IgD-negative memory B cell (primary cell): ENCODE results near the gene CTSZ. TPM values are rescaled to one million over a fixed set of nuclear protein-coding genes. Genes with fewer than 3 reads are reported as not detected.
"Not testable (repeated sequence)": the region's sequence is repeated elsewhere in the genome, so short reads cannot be mapped to it uniquely, and the experiment has no call there.

ENCODE experiments used
- H3K27ac Mint-ChIP-seq, 3 donors: one replicate each; pipeline ENCODE4 v1.8.0; 2020 to 2022; ENCODE audit warnings: mild to moderate bottlenecking in 3 of 3, mixed read lengths in 3 of 3, moderate library complexity in 1 of 3
- H3K27me3 Mint-ChIP-seq: one replicate; pipeline ENCODE4 v1.8.0; 2021; ENCODE audit warnings: mixed read lengths
- H3K36me3 Mint-ChIP-seq: one replicate; pipeline ENCODE4 v1.8.0; 2020; ENCODE audit warnings: mild to moderate bottlenecking, mixed read lengths
- H3K4me1 Mint-ChIP-seq, 3 donors: one replicate each; pipeline ENCODE4 v1.8.0; 2020 to 2022; ENCODE audit warnings: mixed read lengths in 3 of 3, mild to moderate bottlenecking in 1 of 3
- H3K4me3 Mint-ChIP-seq, 4 donors: one replicate each; pipeline ENCODE4 v1.8.0; 2020 to 2022; ENCODE audit warnings: mild to moderate bottlenecking in 4 of 4, mixed read lengths in 4 of 4, moderate library complexity in 3 of 4
- H3K9me3 Mint-ChIP-seq, 3 donors: one replicate each; pipeline ENCODE4 v1.8.0; 2020 to 2021; ENCODE audit warnings: mixed read lengths in 3 of 3, mild to moderate bottlenecking in 1 of 3
- polyA plus RNA-seq: library from polyadenylated mRNA; unstranded; fragments of 300-500 nt; fragmentation: Illumina TruSeq; gene quantifications from one replicate; pipeline ENCODE4 v1.2.3, GENCODE V29; 2021

Gene CTSZ
- polyA plus RNA-seq, 1 donor from 2014 or later: 34.7 TPM

- peaks cover 4% of the 10 kb centered on the region for H3K36me3 Mint-ChIP-seq
- H3K27me3 Mint-ChIP-seq: no peaks in the 10 kb centered on the region
- peak overlapping the region in 2 of 3 donors; percentile 67 to 73 for H3K27ac Mint-ChIP-seq
- no peak overlapping the region for H3K4me3 Mint-ChIP-seq
- peaks cover 32 to 37% (median 34%) of the 10 kb centered on the region in 3 donors for H3K4me1 Mint-ChIP-seq
- H3K9me3 Mint-ChIP-seq: no peaks in the 10 kb centered on the region
Measured at GRCh38 chr20:59013031-59013951, 6.2 kb upstream of the CTSZ start.

GRCh38 chr20:59011874-59012157, 4.8 kb upstream of the CTSZ start:
- not testable (repeated sequence) for H3K36me3 Mint-ChIP-seq, H3K9me3 Mint-ChIP-seq, H3K27me3 Mint-ChIP-seq
- Mint-ChIP-seq H3K4me3 (peak overlapping the region in 1 of 4 donors; percentile 52), H3K27ac (peak overlapping the region in 1 of 3 donors; percentile 57), H3K4me1 (peaks cover 22 to 38% (median 25%) of the 10 kb centered on the region in 3 donors)

- no peaks in the 10 kb centered on the region for H3K27me3 Mint-ChIP-seq
Measured at GRCh38 chr20:59010995-59011873, 4.2 kb upstream of the CTSZ start.

GRCh38 chr20:59010321-59010994, 3.4 kb upstream of the CTSZ start:
- Mint-ChIP-seq H3K27me3 (no peaks in the 10 kb centered on the region), H3K4me3 (peak overlapping the region in 1 of 4 donors; percentile 76), H3K9me3 (no peaks in the 10 kb centered on the region), H3K27ac (peak overlapping the region in 1 of 3 donors; percentile 65), H3K4me1 (peaks cover 15 to 28% (median 15%) of the 10 kb centered on the region in 3 donors), H3K36me3 (peaks cover 4% of the 10 kb centered on the region)

More at GRCh38 chr20:59010995-59011873, 4.2 kb upstream of the CTSZ start:
- Mint-ChIP-seq H3K4me3 (peak overlapping the region in 1 of 4 donors; percentile 52), H3K4me1 (peaks cover 16 to 32% (median 20%) of the 10 kb centered on the region in 3 donors), H3K9me3 (no peaks in the 10 kb centered on the region), H3K36me3 (peaks cover 4% of the 10 kb centered on the region), H3K27ac (peak overlapping the region in 1 of 3 donors; percentile 57)

DNA sequence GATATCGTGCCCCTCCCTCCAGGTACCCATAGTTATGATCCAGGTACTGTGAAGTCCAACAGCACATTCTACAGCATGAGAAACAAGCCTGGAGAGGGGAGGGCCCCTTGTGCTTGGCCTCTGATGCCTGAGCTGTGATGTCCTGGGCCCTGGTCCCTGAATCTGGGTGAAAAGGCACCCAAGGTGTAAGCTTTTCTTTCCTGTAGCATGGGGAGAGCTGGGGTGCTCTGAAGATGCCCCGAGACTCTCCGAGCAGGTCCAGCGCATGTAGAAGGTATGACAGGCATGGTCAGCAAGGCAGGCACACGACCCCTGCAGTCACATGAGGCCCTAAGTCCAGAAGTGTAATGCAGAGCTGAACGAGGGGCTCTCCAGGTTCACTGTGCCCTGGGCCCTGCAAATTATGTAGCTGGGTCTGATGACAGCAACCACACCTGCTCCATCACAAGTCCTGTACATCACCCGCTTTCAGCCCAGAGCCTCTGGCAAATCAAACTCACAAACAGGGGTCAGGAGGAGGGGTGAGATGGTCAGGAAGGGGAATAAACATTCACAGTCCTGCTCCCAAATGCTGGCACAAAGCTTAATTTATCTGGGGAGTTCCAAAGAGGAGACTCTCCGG, 1.8 kb upstream of the CTSZ start:
- H3K27ac Mint-ChIP-seq: peak overlapping the region; percentile 86 to 96 (median 96)

GRCh38 chr20:59007665-59008511, 834 bp upstream of the CTSZ start:
- Mint-ChIP-seq H3K36me3 (peaks cover 11% of the 10 kb centered on the region), H3K4me3 (peak overlapping the region; percentile 95 to 100 (median 96)), H3K27ac (peak overlapping the region; percentile 86 to 96 (median 96)), H3K4me1 (peaks cover 23 to 42% (median 29%) of the 10 kb centered on the region in 3 donors), H3K9me3 (no peaks in the 10 kb centered on the region), H3K27me3 (no peaks in the 10 kb centered on the region)

More for the DNA sequence above, 1.8 kb upstream of the CTSZ start:
- H3K36me3 Mint-ChIP-seq: peaks cover 9% of the 10 kb centered on the region
- H3K4me3 Mint-ChIP-seq: peak overlapping the region in 3 of 4 donors; percentile 73 to 98 (median 73)
- no peaks in the 10 kb centered on the region for H3K9me3 Mint-ChIP-seq
- no peaks in the 10 kb centered on the region for H3K27me3 Mint-ChIP-seq
- H3K4me1 Mint-ChIP-seq: peaks cover 19 to 33% (median 25%) of the 10 kb centered on the region in 3 donors

DNA sequence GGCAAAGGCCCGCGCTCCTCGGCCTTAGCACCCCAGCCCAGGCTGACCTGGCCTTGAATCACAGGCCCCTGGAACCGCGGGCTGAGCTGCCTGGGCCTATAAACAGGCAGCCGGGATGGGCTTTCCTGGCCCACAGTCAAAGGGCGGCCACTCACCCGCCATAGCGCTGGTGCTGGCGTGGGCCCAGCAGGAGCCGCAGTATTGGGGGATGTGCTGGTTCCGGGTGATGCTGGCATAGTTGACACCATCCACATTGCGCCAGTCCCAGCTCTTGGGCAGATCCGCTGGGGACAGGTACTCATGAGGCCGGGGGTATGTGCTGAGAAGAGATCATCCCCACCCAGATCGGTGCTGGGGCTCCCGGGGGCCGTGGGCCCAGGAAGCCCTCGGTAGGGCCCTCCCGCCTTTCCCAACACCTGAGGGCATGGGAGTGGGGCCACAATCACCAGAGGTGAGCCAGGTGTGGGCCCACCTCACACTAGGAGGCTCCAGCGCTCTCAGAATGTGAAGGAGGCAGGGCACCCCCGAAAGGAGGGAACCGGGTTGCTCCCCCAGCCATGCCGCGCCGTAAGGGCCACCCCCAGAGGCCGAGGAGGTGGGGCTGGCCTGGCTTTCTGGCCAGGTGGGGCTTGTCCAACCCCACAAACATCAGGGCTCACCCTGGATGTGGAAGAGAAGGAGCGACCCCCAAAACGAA, 739 bp downstream of the CTSZ start:
- peaks cover 29 to 37% (median 31%) of the 10 kb centered on the region in 3 donors for H3K4me1 Mint-ChIP-seq
- no peaks in the 10 kb centered on the region for H3K27me3 Mint-ChIP-seq
- peak overlapping the region; percentile 89 to 97 (median 94) for H3K4me3 Mint-ChIP-seq
- peaks cover 8% of the 10 kb centered on the region for H3K36me3 Mint-ChIP-seq
- H3K9me3 Mint-ChIP-seq: no peaks in the 10 kb centered on the region
- peak overlapping the region; percentile 95 to 99 (median 97) for H3K27ac Mint-ChIP-seq

DNA sequence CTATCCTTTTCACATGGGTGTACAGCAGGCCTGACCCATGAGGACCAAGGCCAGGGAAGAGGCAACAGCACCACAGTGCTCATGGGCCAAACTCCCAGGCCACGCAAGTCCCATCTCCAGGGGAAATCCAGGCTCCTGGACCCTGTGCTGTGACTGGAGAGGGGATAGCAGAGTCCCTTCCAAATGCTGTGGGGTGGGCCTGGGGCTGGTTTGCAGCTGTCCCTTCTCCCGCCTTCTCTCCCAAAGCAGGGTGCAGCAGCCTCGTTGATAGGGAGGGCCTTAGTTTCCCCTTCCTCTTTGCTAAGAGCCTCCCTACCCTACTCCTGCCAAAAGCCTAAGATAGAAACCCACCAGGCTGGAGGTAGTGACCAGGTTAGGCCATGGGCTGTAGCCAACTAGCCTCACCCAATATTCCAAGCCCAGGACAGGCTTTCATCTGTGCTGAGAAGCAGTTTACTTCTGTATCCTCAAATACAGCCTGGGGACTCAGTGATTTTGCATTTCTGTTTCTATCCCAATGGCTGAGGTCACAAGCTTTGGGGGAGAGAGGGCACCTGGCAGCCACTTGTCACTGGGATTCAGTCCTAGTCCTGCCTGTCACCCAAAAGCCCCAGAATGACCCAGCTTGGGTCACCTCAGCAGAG, 1.4 kb downstream of the CTSZ start:
- H3K36me3 Mint-ChIP-seq: peaks cover 8% of the 10 kb centered on the region
- no peaks in the 10 kb centered on the region for H3K27me3 Mint-ChIP-seq
- no peaks in the 10 kb centered on the region for H3K9me3 Mint-ChIP-seq
- peak overlapping the region; percentile 95 to 99 (median 97) for H3K27ac Mint-ChIP-seq
- peaks cover 29 to 37% (median 31%) of the 10 kb centered on the region in 3 donors for H3K4me1 Mint-ChIP-seq
- peak overlapping the region; percentile 89 to 97 (median 94) for H3K4me3 Mint-ChIP-seq

GRCh38 chr20:59004763-59005522, 2.1 kb downstream of the CTSZ start:
- H3K4me1 Mint-ChIP-seq: peaks cover 27 to 33% (median 30%) of the 10 kb centered on the region in 3 donors
- H3K4me3 Mint-ChIP-seq: peak overlapping the region; percentile 89 to 97 (median 94)
- no peaks in the 10 kb centered on the region for H3K27me3 Mint-ChIP-seq
- peaks cover 8% of the 10 kb centered on the region for H3K36me3 Mint-ChIP-seq
- peak overlapping the region; percentile 95 to 99 (median 97) for H3K27ac Mint-ChIP-seq
- H3K9me3 Mint-ChIP-seq: no peaks in the 10 kb centered on the region

- peak overlapping the region; percentile 89 to 97 (median 94) for H3K4me3 Mint-ChIP-seq
- H3K27me3 Mint-ChIP-seq: no peaks in the 10 kb centered on the region
- H3K36me3 Mint-ChIP-seq: peaks cover 8% of the 10 kb centered on the region
- H3K27ac Mint-ChIP-seq: peak overlapping the region; percentile 95 to 99 (median 97)
- peaks cover 27 to 31% (median 29%) of the 10 kb centered on the region in 3 donors for H3K4me1 Mint-ChIP-seq
- no peaks in the 10 kb centered on the region for H3K9me3 Mint-ChIP-seq
Measured at GRCh38 chr20:59004493-59004762, 2.6 kb downstream of the CTSZ start.

DNA sequence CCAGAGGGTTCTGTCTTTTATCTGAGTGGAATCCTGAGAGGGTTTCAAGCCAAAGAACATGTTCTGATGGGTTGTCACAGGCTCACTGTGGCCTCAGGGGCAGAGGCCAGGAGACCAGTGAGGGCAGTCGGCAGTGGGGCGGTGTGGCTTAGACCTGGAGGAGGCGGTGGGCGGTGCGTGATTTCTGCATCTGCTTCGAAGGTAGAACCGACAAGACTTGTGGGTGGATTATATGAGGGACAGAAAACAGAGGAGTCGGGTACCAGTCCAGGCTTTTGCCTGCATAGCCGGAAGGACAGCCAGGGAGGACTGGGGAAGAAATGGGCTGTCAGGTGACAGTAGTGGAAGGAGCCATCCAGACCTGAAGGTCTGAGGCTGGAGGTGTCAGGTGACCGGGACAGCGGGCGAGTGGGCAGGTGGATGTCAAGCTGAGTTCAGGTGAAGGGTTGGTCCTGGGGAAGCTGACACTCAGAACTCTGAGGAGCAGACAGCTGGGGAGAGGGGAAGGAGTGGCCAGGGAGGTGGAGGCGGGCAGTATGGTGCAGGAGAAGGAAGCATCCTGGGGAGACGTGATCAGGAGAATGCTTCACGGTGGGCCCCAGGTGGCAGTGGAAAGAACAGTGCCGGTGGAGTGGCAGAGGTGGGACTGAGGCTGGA, 3.1 kb downstream of the CTSZ start:
- no peaks in the 10 kb centered on the region for H3K9me3 Mint-ChIP-seq
- H3K4me1 Mint-ChIP-seq: peaks cover 27 to 31% (median 28%) of the 10 kb centered on the region in 3 donors
- H3K36me3 Mint-ChIP-seq: peaks cover 8% of the 10 kb centered on the region
- H3K27me3 Mint-ChIP-seq: no peaks in the 10 kb centered on the region
- H3K27ac Mint-ChIP-seq: peak overlapping the region; percentile 95 to 99 (median 97)
- peak overlapping the region; percentile 89 to 97 (median 94) for H3K4me3 Mint-ChIP-seq
